ENCODE results near the gene HOXC4. TPM values are rescaled to one million over a fixed set of nuclear protein-coding genes. Genes with fewer than 3 reads are reported as not detected.
"Not testable (repeated sequence)": the region's sequence is repeated elsewhere in the genome, so short reads cannot be mapped to it uniquely, and the experiment has no call there.

The HOXC4 gene
- total and polyA plus RNA-seq, 11 donors, result 0.06 to 1.2 (median 0.25) TPM; not detected in 7

GRCh38 chr12:54082397-54082892 lies 28.8 kb downstream of the HOXC4 start:
- H3K4me1 ChIP-seq, result peaks cover 0 to 4% (median 0%) of the 10 kb centered on the region in 12 donors
- peaks cover 0 to 84% (median 38%) of the 10 kb centered on the region in 9 donors for H3K27me3 ChIP-seq
- TF ChIP-seq, protein P1, sequence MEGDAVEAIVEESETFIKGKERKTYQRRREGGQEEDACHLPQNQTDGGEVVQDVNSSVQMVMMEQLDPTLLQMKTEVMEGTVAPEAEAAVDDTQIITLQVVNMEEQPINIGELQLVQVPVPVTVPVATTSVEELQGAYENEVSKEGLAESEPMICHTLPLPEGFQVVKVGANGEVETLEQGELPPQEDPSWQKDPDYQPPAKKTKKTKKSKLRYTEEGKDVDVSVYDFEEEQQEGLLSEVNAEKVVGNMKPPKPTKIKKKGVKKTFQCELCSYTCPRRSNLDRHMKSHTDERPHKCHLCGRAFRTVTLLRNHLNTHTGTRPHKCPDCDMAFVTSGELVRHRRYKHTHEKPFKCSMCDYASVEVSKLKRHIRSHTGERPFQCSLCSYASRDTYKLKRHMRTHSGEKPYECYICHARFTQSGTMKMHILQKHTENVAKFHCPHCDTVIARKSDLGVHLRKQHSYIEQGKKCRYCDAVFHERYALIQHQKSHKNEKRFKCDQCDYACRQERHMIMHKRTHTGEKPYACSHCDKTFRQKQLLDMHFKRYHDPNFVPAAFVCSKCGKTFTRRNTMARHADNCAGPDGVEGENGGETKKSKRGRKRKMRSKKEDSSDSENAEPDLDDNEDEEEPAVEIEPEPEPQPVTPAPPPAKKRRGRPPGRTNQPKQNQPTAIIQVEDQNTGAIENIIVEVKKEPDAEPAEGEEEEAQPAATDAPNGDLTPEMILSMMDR (IDR thresholded peaks at IDR 0.05), result no peak
- H3K9me3 ChIP-seq, result no peaks in the 10 kb centered on the region
- H3K36me3 ChIP-seq, result no peaks in the 10 kb centered on the region
- intact Hi-C loops (cut with DNase I), result no loop called here
- peak overlapping the region in 2 of 12 donors; percentile 4 to 38 for H3K4me3 ChIP-seq
- ATAC-seq (no peak), DNase-seq (no peak)
- WGBS, 4 donors, result 2 to 8% (median 4%) methylated on average over 15 to 36 of the region's 36 CpGs
- H3K27ac ChIP-seq, result peak overlapping the region in 1 of 12 donors; percentile 60

DNA sequence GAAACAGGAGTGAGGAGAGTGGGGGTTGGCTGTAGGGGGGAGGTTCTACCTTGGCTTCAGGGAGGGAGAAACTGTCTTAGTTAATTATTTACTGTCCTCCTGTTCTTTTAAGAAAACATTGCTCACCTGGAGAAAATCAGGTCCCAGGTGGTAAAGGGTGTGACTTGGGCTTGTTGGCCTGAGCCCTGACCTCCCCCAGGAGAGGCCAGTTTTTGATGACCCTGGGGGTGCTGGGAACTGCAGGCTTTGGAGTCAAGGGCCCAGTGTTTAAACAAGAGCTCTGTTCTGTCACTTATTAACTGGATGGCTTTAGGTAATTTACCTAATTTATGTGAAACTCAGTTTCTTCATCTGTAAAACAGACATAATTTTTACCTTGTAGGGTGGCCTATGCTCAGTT lies 34.4 kb downstream of the HOXC4 start:
- H3K9me3 ChIP-seq; H3K4me3 ChIP-seq; H3K27ac ChIP-seq; intact Hi-C loops (cut with DNase I); DNase-seq; H3K36me3 ChIP-seq; ATAC-seq; H3K4me1 ChIP-seq: not testable (repeated sequence)
- H3K27me3 ChIP-seq, result peaks cover 0 to 77% (median 28%) of the 10 kb centered on the region in 9 donors

DNA sequence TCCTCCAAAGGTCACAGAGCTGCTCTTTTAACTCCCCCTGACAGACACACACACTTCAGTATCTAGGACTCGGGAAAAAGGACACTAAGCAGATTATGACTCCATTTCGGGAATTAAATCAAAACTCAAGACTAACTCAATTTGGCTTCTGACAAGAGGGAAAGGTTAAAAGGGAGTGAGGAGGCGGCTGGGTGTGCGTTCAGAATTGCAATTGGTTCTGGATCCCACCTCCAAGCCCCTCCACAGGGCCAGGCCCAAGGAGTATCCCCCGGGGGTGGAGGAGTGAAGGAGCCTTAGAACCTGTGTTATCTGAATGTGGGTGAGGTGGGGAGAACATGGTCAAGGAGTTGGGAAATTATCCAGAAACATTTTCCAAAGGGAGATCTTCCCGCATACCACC lies 35.8 kb downstream of the HOXC4 start:
- H3K27ac ChIP-seq; H3K4me3 ChIP-seq; H3K4me1 ChIP-seq; DNase-seq; ATAC-seq; H3K36me3 ChIP-seq; H3K9me3 ChIP-seq; intact Hi-C loops (cut with DNase I): not testable (repeated sequence)
- WGBS, 4 donors, result 57 to 69% (median 60%) methylated on average over 6 of the region's 6 CpGs
- H3K27me3 ChIP-seq, result peaks cover 0 to 63% (median 20%) of the 10 kb centered on the region in 9 donors

- intact Hi-C loops (cut with DNase I); H3K36me3 ChIP-seq; H3K9me3 ChIP-seq; H3K27ac ChIP-seq; H3K4me1 ChIP-seq; DNase-seq; ATAC-seq: not testable (repeated sequence)
- peaks cover 0 to 55% (median 15%) of the 10 kb centered on the region in 9 donors for H3K27me3 ChIP-seq
- H3K4me3 ChIP-seq, result peak overlapping the region in 1 of 12 donors; percentile 3
- WGBS, 4 donors, result 1 to 2% (median 2%) methylated on average over 20 to 37 of the region's 37 CpGs
Measured at GRCh38 chr12:54090312-54090711, 36.7 kb downstream of the HOXC4 start.

- H3K9me3 ChIP-seq; H3K4me3 ChIP-seq; H3K27ac ChIP-seq; intact Hi-C loops (cut with DNase I); ATAC-seq; DNase-seq; H3K36me3 ChIP-seq; H3K4me1 ChIP-seq: not testable (repeated sequence)
- WGBS, 4 donors, result 26 to 38% (median 31%) methylated on average over 2 of the region's 2 CpGs
- H3K27me3 ChIP-seq, result peaks cover 0 to 41% (median 10%) of the 10 kb centered on the region in 9 donors
Measured at GRCh38 chr12:54092943-54093342, 39.3 kb downstream of the HOXC4 start.

DNA sequence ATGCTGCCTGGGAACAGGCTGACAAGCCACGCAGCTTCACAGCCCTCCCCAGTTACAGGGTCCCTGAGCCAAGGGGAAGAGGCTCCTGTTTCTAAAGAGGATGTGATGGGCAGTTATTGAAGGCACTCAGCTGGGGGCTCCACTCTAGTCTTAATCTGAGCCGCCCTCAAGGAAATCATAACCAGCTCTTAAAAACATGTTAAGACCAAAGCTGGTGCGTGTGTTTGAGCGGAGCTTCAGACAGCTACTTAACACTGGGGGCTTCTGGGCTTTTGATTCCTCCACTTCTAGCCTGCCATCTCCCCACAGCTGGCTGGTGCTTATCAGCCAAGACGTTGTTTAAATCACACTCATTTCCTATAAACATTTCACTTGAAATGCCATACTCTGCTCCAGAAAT lies 42.3 kb downstream of the HOXC4 start:
- H3K9me3 ChIP-seq, ATAC-seq, H3K27ac ChIP-seq, H3K36me3 ChIP-seq, H3K4me1 ChIP-seq, H3K4me3 ChIP-seq, DNase-seq: not testable (repeated sequence)
- intact Hi-C loops (cut with DNase I), result loop anchor here in 1 of 10 donors (5.0 kb wide), 1 partner anchor 34 kb away; no protein-coding TSS in a partner anchor
- peaks cover 0 to 24% (median 13%) of the 10 kb centered on the region in 9 donors for H3K27me3 ChIP-seq
- WGBS, 4 donors, result 41 to 55% (median 52%) methylated on average over 5 of the region's 5 CpGs

DNA sequence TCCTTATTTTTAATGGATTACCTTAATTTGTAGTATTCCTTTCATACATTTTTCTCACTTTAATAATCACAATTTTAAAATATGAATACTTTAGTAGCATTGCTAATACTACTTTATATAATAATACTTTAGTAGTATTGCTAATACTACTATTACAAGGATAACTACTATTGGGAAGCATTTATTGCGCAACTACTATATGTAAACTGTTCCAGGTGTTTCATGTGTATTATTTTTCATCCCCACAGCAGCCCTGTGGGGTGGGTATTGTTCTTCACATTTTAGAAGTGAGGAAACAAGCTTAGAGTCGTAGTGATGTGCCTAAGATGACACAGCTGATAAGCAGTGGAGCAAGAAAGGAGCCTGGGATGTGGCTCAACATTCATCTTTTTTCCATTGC lies 45.0 kb downstream of the HOXC4 start:
- not testable (repeated sequence) for H3K27ac ChIP-seq, ATAC-seq, H3K36me3 ChIP-seq, H3K9me3 ChIP-seq, DNase-seq, H3K4me1 ChIP-seq, H3K4me3 ChIP-seq
- peaks cover 0 to 21% (median 5%) of the 10 kb centered on the region in 9 donors for H3K27me3 ChIP-seq
- intact Hi-C loops (cut with DNase I), result loop anchor here in 1 of 10 donors (5.0 kb wide), 1 partner anchor 36 kb away; no protein-coding TSS in a partner anchor
- WGBS, 4 donors, result 68 to 83% (median 73%) methylated on average over 2 of the region's 2 CpGs

GRCh38 chr12:54100588-54100987 lies 47.0 kb downstream of the HOXC4 start:
- WGBS, 4 donors, result 67 to 75% (median 70%) methylated on average over 6 of the region's 6 CpGs
- H3K27ac ChIP-seq; H3K36me3 ChIP-seq; intact Hi-C loops (cut with DNase I); ATAC-seq; H3K9me3 ChIP-seq; DNase-seq; H3K4me3 ChIP-seq; H3K4me1 ChIP-seq: not testable (repeated sequence)
- H3K27me3 ChIP-seq, result peaks cover 0 to 29% (median 8%) of the 10 kb centered on the region in 9 donors

GRCh38 chr12:54102223-54102622 lies 48.6 kb downstream of the HOXC4 start:
- H3K9me3 ChIP-seq; H3K4me3 ChIP-seq; DNase-seq; H3K36me3 ChIP-seq; intact Hi-C loops (cut with DNase I); ATAC-seq; H3K27ac ChIP-seq; H3K4me1 ChIP-seq: not testable (repeated sequence)
- 23 to 56% (median 49%) methylated on average over 5 to 6 of the region's 6 CpGs for WGBS, 4 donors
- peaks cover 7 to 45% (median 16%) of the 10 kb centered on the region in 9 donors for H3K27me3 ChIP-seq

GRCh38 chr12:54103827-54104226 lies 50.2 kb downstream of the HOXC4 start:
- peaks cover 10 to 58% (median 23%) of the 10 kb centered on the region in 9 donors for H3K27me3 ChIP-seq
- H3K36me3 ChIP-seq; intact Hi-C loops (cut with DNase I); H3K4me1 ChIP-seq; ATAC-seq; DNase-seq; H3K27ac ChIP-seq; H3K4me3 ChIP-seq; H3K9me3 ChIP-seq: not testable (repeated sequence)
- 25 to 60% (median 32%) methylated on average over 1 of the region's 1 CpG for WGBS, 4 donors
